AG09319 (cell line): Measurements from ENCODE around the gene YY2.
"Not testable (repeated sequence)": the region's sequence is repeated elsewhere in the genome, so short reads cannot be mapped to it uniquely, and the experiment has no call there.

ENCODE experiments used
- DNase-seq: peaks from one replicate; pipeline ENCODE4 v3.0.0-alpha.2; 2010; ENCODE audit warnings: low read depth; ENCODE audit errors: extremely low read depth
- CTCF ChIP-seq: IDR thresholded peaks from 2 replicates; pipeline ENCODE4 v1.5.1; 2011; ENCODE audit warnings: low read depth, mild to moderate bottlenecking, inconsistent platforms, low read length, moderate library complexity

Gene YY2

GRCh38 chrX:21855937-21856415 lies at the start of gene YY2:
YY2 (plus strand) TSS chrX:21855987; CDS start chrX:21856485, 498 bp downstream.
- no peak for TF ChIP-seq CTCF
- no peak for DNase-seq

GRCh38 chrX:21806691-21807090 lies 49.1 kb upstream of the YY2 start:
- TF ChIP-seq CTCF, result no peak
- no peak for DNase-seq

- no peak for DNase-seq
- no peak for TF ChIP-seq CTCF
Measured at GRCh38 chrX:21811832-21812231, 44.0 kb upstream of the YY2 start.

GRCh38 chrX:21812628-21813027 lies 43.2 kb upstream of the YY2 start:
- TF ChIP-seq CTCF, result no peak
- no peak for DNase-seq

GRCh38 chrX:21813612-21814368 lies 42.0 kb upstream of the YY2 start:
- no peak for DNase-seq
- no peak for TF ChIP-seq CTCF

GRCh38 chrX:21816136-21816535 lies 39.7 kb upstream of the YY2 start:
- no peak for DNase-seq
- no peak for TF ChIP-seq CTCF

GRCh38 chrX:21820170-21820569 lies 35.6 kb upstream of the YY2 start:
- DNase-seq, result not testable (repeated sequence)

GRCh38 chrX:21821875-21822274 lies 33.9 kb upstream of the YY2 start:
- TF ChIP-seq CTCF, result no peak
- no peak for DNase-seq
